HG03039 (cell line): ENCODE data around the gene CES2.
"Not testable (repeated sequence)": the region's sequence is repeated elsewhere in the genome, so short reads cannot be mapped to it uniquely, and the experiment has no call there.

ENCODE experiments used
- ATAC-seq: cut with Tn5 transposase; IDR thresholded peaks from one replicate; pipeline ENCODE4 v1.9.1; 2021; ENCODE audit warnings: mild to moderate bottlenecking, moderate library complexity; ENCODE audit not compliant: unreplicated experiment

CES2 gene

GRCh38 chr16:66950971-66951790 is 15.9 kb downstream of the CES2 start:
- ATAC-seq = no peak

- no peak for ATAC-seq
These were observed 17.3 kb downstream of the CES2 start for GRCh38 chr16:66952430-66953110.

- ATAC-seq = no peak
These were observed 18.3 kb downstream of the CES2 start for GRCh38 chr16:66953462-66954096.

GRCh38 chr16:66954097-66954659 is 18.9 kb downstream of the CES2 start:
- ATAC-seq = no peak

GRCh38 chr16:66955363-66956153 is 20.2 kb downstream of the CES2 start:
- ATAC-seq = not testable (repeated sequence)

- not testable (repeated sequence) for ATAC-seq
These were observed 20.8 kb downstream of the CES2 start for GRCh38 chr16:66956154-66956457.

- ATAC-seq = no peak
These were observed 23.8 kb downstream of the CES2 start for GRCh38 chr16:66958857-66959703.

GRCh38 chr16:66959704-66960161 is 24.4 kb downstream of the CES2 start:
- ATAC-seq = no peak

GRCh38 chr16:66960270-66960669 is 25.0 kb downstream of the CES2 start:
- no peak for ATAC-seq

- ATAC-seq = no peak
These were observed 25.9 kb downstream of the CES2 start, which contains the start of gene CES3 for GRCh38 chr16:66961065-66961744. TSS of gene CES3 (plus strand) at chr16:66961266. CDS start at chr16:66961308, 42 bp downstream.

- ATAC-seq = no peak
These were observed 26.6 kb downstream of the CES2 start for GRCh38 chr16:66961914-66962313.

- ATAC-seq = no peak
These were observed 28.7 kb downstream of the CES2 start for GRCh38 chr16:66964049-66964448.

GRCh38 chr16:66968847-66969246 is 33.5 kb downstream of the CES2 start:
- no peak for ATAC-seq

- no peak for ATAC-seq
These were observed 35.7 kb downstream of the CES2 start for GRCh38 chr16:66970775-66971720.

- no peak for ATAC-seq
These were observed 37.7 kb downstream of the CES2 start for GRCh38 chr16:66972983-66973382.

GRCh38 chr16:66973716-66974115 is 38.4 kb downstream of the CES2 start:
- no peak for ATAC-seq

GRCh38 chr16:66974156-66974931 is 39.0 kb downstream of the CES2 start:
- not testable (repeated sequence) for ATAC-seq
